ENCODE data around the gene F5. TPM values are rescaled to one million over a fixed set of nuclear protein-coding genes. Genes with fewer than 3 reads are reported as not detected.

Gene F5
- total RNA-seq = 0.62 TPM

- DNase-seq = peak; percentile 27
These were observed at the start of gene F5 for GRCh38 chr1:169586395-169587255. TSS of gene F5 (minus strand) at chr1:169586481. CDS start at chr1:169586386, 95 bp downstream.

GRCh38 chr1:169634877-169635276, 48.6 kb upstream of the F5 start:
- no peak for DNase-seq

DNA sequence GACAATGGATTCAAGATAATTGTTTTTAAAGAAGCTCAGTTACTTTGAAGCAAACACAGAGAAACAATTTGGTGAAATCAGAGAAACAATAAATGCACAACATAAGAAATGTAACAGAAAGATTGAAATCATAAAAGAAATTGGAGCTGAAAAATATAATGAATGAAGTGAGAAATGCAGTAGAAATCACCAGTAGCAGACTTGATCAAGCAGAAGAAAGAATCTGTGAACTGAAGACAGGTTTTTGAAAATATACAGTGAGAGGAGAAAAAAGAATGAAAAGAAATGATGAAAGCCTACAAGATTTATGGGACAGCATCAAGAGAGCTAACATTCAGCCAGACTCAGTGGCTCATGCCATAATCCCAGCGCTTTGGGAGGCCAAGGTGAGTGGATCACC, 47.9 kb upstream of the F5 start:
- no peak for DNase-seq

GRCh38 chr1:169631249-169631648, 45.0 kb upstream of the F5 start:
- DNase-seq = no peak

DNA sequence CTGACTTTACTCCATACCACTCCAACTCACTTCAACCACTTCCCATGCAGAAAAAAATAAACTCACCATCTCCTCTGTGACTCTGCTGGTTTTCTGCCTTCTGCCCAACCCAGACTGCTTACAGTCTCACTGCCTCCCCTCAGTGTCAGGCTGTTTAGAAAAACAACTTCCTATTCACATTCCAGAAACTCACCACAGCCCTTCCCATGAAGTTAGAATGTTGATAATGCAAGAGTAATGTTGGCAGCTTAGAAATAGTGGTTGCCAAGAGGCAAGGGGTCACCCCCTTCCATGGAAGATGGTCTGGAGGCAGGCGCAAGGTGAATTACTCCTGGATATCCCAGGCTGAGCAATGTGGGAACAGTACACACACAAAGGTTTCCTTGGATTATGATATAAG, 43.7 kb upstream of the F5 start, which contains the start of gene SELP:
Gene SELP, minus strand, starts transcription at position 119 of the 400 bp plus-strand sequence. Its CDS starts 50 bp downstream, at position 69.
- no peak for DNase-seq

DNA sequence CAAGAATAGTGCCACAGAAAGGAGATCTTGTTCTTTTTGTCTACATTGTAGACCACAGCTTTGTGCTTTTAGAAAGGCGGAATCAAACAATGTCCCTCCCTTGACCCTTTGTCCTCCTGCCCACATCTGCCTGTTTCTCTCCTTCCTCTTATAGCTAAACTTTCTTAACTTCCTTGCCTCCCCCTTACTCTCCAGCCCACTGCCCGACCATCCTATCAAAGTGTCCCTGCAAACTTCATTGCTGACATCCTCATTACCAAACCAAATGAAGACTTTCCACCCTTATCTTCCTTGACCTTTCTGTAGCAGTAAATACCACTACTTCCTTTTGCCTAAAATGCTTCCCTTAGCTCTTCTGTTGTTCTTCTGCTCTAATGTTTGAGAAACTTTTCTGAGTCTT, 38.6 kb upstream of the F5 start:
- DNase-seq = no peak

- no peak for DNase-seq
These were observed 37.8 kb upstream of the F5 start for GRCh38 chr1:169624122-169624521.

DNA sequence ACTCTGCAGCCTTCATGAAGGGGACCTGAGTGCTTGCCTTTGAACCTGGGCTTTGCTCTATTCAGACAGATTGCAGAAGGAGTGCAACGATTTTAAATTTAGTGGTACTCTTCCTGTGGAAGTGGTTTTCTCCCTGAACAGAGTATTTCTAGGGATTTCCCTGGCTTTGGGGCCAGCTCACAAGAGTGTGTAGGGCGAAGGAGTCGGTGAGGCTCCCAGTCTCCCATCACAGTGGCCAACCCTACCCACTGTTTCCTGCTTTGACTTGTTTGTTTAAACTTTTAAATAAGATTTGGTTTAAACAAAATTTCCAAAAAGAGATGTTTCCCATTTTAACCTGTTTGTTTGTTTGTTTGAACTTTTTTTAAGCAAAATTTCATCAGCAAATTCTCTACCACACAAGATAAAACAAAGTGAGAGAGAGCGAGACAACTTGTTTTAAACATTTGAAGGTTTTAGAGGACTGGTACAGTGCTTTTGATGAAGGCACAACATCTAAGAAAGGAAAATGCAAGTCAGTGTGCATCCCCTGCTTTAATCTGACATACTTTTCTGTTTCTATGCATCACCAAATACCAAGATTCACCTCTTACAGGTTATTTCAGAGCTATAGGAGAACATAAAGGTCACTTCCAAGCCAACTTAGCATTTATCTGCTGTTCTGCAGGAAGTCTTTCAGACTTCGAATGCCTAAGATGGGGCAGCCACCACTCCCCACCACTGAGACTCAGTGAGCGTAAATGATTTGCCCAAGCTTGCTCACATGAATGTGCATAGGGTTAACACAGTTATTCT, 37.0 kb upstream of the F5 start:
- DNase-seq = no peak

- DNase-seq = no peak
These were observed 34.3 kb upstream of the F5 start for GRCh38 chr1:169620565-169620964.

DNA sequence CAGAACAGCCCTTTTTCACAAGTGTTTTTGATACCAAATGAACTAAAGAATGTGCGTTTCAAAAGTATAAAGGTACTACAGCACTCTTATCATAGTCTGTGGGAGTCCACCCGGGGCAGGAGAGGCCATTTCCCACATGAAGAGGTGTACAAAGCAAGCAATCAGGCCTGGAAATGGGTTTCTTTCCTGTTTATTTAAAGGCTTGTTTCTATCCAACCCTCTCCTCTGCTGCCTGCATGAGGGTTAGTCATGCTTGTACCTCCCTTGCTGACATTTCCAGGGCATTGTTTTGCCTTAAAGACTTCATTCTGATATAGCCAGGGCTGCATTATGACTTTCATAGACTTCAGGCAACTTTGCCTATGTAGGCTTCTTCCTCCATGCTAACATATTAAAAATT, 32.1 kb upstream of the F5 start:
- DNase-seq = no peak

- DNase-seq = no peak
These were observed 29.5 kb upstream of the F5 start for GRCh38 chr1:169615803-169616202.

GRCh38 chr1:169610858-169611257, 24.6 kb upstream of the F5 start:
- DNase-seq = no peak

DNA sequence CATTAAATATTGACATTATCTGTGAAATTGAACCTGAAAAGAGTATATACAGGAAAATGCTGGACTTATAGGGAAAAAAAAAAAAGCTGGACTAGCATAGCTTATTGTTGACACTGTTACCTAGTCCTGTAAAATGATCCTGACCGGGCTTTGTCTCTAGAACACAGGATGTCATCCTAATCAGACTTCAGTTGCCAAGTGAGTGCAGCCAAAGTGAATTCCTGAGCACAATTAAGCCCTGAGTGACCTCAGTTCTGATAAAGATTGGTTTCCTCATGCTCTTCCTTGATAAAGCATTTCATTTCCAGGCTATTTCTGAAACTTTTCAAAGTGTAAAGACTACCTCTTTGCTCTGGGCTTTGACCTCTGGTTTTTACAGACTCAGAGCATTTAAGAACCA, 23.8 kb upstream of the F5 start:
- no peak for DNase-seq

DNA sequence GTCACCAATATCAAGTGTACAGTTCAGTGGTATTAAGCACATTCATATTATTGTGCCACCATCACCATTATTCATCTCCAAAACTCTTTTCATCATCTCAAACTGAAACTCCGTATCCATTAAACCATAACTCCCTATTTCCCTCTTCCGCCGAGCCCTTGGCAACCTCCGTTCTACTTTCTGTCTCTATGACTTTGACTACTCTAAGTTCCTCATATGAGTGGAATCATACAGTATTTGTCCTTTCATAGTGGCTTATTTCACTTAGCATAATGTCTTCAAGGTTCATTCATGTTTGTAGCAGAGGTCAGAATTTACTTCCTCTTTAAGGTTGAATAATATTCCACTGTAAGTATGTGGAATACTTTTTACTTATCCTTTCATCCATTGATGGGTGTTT, 21.9 kb upstream of the F5 start:
- no peak for DNase-seq

DNA sequence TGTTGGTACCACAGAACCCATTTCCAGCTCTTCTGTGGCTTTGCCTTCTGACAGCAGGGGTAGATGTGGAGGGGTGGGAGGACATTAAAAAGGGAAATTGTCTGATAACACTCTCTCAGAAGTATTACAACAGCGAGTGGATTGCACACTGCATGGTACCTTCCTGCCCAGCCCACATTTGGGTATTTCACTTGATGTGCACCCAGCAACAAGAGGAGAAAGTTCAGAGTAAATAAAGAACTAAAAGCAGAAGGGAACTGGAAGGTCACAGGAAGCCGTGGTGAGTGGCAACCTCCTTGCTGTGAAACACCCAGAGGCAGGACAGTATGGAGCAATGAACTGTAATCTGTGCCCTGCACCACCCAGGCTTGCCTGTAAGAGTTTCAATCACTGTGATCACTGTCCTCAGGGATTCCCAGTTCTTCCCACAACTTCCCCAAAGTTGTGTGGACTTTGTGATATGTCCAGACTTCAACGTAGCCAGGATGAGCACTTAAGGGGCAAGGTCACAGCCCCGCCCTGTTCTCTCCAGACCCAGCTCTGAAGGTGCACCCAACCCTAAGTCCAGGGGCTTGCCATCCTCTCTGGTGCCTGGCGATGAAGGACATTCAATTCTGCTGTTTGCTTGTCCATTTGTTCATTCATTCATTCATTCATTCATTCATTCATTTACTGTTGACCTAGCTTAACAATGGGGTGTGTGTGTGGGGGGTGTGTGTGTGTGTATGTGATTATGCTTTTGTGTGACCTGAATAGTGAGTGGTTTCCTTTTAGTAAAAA, 18.7 kb upstream of the F5 start:
- DNase-seq = no peak

DNA sequence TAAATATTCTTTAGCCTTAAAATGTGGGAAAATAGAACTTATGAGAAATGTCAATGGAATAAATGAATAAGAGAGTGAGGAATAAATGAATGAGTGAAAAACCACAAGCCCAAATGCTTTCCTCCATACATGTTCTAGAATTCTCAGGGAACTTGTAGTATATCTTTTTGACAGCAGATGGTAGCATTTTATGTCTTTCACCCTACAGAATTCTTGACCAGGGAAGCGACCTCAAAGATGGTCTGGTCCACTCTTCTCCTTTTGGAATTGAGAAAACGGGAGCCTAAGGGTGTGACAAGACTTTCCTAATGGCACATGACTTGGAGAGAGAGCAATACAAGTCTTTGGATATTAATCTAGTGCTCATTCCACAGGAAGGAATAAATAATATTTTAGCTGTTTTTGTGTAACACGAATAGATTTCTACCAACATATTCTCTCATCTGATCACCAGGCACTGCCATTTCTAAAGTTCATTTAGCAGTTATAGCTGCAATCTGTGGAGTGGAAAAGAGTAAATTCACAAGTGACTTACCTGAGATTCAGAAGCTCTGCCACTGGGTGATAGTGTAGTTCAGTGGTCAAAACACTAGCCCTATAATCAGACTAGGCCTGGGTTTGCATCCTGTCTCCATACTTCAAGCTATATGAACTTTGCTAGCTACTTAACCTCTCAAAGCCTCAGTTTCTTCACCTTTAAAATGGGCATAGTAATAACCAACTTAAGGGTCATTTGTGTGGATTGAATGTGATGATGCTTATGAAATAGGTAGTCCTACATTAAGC, 15.0 kb upstream of the F5 start:
- peak; percentile 18 for DNase-seq

DNA sequence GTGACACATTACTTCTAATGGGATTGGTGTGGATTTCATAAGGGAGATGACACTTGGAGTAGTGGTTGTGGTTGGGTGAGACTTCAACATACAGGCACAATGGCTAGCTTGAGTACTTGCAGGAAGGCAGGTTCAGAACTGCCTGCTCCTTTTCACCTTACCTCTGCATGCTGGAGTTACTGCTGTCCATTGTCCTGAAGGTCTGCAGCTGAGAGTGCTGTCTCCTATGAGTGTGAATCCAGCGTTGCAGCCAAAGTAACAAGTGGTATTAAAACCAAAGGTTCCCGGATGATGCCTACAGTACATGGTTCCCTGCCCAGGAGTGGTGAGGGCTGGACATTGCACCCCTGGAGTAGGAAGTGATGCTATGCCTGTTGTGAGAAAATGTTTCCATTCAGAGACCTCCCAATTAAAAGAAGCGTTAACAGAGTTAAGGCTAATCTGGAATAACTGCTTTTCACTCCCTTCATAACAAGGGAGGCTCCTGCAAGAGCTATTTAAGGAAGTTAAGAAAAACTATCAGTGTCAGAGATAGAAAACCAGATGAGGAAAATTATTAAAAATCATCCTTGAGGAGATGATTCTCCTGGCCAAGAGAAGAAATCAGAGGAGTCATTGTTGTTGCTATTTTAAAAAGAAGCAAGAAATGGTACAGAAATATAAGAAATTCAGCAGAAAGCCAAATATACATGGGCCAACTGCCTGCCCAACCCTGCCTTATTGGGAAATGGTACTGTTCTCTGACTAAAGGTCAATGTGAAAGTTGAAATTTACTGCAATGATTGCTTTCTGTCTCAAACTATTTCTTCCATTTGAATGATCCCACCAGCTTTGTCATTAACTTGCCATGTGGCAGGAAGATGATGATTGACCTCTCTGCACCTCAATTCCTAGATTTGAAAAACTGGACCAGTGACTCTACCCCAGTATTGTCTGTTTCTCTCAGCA, 9.8 kb upstream of the F5 start:
- DNase-seq = peak; percentile 18

- no peak for DNase-seq
These were observed 8.1 kb upstream of the F5 start for GRCh38 chr1:169594391-169594790.

DNA sequence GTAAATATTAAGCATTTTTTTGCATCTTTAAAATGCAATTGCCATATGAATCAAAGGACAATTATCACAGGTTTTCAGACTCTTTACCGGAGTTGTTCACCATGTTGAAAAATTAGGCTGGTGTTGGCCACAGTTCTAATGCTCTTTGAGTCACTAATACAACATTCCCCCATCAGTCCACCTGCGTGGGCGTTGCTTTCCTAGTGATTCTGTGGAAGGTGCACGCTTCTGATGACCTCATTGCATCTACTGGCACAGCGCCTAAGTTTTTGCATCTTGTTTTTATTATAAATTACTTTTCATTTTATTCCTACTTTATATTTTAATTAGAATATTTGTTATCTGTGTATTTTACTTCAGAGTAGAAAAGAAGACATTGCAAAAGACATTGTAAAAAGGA, 4.7 kb upstream of the F5 start:
- no peak for DNase-seq

GRCh38 chr1:169588785-169589485, 2.7 kb upstream of the F5 start:
- DNase-seq = no peak

All from tongue (tissue), 2 donors.